Activated CD4-positive, CD25-positive, alpha-beta regulatory T cell treated with anti-CD3 and anti-CD28 coated beads, Interleukin-2, amount 50 U/mL, for 16 hours (primary cell): ENCODE results near the gene IPO8.
A peak's percentile ranks its signal among the peaks of the same experiment; 100 is the strongest.

Experiments
- DNase-seq: peaks from one replicate; pipeline ENCODE4 v3.0.0-alpha.2; 2020; ENCODE audit warnings: low read depth, low spot score

The IPO8 gene

GRCh38 chr12:30695199-30696102 is at the start of gene IPO8:
Gene IPO8, minus strand, starts transcription at chr12:30695869. Its CDS starts 222 bp downstream, at chr12:30695647.
- peak; percentile 75 for DNase-seq

DNA sequence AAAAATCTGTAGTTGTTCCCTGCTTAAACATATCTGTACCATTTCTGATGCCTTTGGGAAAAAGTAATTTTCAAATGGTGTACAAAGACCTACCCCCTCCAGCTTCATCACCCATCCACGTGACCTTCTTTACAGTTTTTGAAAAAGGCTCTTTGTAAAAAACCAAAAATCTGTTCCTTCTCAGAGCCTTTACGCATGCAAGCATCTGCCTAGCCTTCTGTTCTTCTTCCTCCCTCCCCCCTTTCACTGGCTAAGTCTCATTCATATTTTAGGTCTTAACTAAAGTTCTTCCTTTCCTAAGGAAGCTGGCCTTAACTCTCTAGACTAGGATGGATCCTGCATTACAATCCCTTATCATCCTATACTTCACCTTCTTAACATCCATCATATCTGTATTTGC is 48.7 kb upstream of the IPO8 start:
- DNase-seq: no peak

DNA sequence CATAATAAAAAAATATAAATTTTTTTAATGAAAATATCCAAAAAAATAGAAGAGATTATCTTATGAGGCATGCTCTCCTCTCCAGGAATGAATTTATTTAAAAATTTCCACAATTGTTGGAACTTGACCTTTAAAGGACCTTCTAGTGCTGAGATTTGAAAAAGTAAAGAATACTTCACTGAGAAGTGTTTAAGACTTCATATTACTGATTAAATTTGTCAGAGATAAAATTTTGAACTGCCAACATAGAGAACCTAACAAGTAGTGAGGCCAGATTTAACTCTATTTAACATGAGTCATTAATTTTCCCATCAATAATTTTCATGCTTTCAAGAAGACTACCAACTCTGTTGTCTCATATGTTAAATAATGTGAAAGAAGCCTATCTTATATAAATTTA is 44.6 kb upstream of the IPO8 start:
- no peak for DNase-seq

- no peak for DNase-seq
Observed at GRCh38 chr12:30739020-30739419, 43.4 kb upstream of the IPO8 start.

DNA sequence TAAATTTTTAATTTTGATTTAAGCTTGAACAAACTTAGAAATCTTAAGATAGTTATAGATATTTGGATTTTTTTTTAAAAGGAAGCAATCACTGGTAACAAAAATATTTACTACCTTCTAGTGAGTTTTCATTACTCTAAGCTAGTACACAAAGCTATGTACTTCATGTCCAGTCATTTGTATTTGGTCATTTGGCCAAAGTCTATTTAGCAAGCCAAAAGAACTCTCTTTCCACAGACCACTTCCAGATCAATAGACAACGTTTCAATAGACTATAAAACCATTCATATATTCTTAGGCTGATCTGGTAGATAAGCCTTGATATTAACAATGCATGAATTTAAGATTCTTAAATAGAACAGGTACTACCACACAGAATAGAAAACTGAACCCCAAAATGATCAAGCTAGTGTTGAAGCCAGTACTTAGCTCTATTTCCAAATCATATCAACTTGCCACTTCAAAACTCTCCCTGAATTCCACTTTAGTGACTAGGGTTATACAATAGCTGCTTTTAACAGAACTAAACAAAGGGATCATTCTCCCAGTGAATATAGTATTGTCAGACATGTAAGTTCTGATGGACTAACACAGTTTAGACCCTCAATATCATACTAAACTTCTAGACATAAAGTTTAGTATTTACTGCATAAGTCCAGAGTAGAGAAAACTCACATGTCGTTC is 37.4 kb upstream of the IPO8 start:
- no peak for DNase-seq

GRCh38 chr12:30730011-30730410 is 34.3 kb upstream of the IPO8 start:
- DNase-seq: no peak

DNA sequence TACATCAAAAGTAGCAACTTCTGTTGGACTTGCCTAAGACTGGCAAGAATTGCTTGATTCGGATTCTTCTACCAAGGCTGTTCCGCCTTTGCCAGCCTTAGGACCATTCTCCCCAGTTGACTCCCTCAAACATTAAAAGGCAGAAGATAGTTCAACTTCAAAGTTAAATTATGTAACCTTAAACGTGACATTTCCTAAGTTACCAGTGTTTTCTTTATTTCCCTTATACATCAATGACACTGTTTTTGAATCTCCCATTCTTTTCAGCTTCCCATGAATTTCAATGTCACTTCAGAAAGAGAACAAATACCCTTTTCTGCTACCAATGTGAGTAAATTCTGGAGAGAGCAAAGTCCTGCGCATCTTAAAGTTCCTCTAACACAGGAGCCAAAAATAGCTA is 33.9 kb upstream of the IPO8 start:
- no peak for DNase-seq

DNA sequence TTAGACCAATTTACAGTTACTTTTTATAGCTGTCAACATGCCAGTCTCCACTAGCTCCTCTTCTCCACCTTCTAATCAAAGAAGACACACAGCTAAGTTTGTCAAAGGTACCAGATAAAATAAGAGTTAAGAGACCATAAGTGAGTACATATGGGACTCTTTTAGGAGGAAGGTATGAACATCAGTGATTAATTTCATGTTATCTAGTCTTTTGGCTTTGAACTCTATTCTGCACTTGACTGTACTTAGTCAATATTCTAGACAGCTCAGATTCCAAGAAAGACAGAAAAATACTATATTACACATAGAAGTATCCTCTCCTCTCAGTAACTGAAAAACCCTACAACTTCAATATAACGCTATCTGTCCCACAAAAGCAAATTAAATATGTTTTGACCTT is 31.0 kb upstream of the IPO8 start:
- DNase-seq: no peak

GRCh38 chr12:30725739-30726138 is 30.1 kb upstream of the IPO8 start:
- DNase-seq: no peak

DNA sequence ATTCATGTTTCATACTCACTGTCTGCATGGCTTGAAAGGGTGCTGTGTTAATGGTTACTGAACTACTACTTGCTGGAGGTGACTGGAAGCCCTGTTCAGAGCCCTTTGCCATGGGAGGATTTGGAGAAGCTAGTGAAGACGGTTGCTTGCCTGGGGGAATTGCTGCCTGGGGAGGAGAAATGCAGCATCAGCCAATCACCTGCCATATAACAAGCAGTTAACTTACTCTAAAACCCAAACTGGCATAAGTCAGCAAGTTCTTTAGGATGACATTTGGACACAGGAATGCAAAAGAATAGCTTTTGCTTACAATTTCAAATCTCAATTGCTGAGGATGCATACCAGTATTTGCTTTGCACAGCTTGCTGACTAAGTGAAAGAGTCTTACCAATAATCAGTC is 23.4 kb upstream of the IPO8 start:
- DNase-seq: no peak

GRCh38 chr12:30707613-30708342 is 12.1 kb upstream of the IPO8 start:
- no peak for DNase-seq

DNA sequence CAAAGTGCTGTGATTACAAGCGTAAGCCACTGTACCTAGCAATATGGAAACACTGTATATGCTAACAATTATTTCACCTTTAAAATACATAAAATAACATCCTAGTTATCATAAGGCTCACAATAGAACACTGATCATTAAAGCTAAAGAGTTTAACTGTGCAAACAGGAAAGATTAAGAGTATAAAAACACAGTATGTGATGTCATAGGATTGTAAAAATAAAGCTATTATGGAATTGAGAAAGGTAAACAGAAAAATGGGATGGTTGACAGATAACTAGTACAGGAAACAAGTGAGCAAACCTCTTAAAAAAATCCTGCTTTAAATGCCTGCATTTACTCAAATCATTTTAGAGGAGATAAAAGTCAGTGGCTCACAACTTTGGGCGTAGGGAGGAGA is 10.8 kb upstream of the IPO8 start:
- no peak for DNase-seq

GRCh38 chr12:30701056-30701455 is 5.4 kb upstream of the IPO8 start:
- DNase-seq: no peak

- no peak for DNase-seq
Observed at GRCh38 chr12:30700216-30700900, 4.7 kb upstream of the IPO8 start.

DNA sequence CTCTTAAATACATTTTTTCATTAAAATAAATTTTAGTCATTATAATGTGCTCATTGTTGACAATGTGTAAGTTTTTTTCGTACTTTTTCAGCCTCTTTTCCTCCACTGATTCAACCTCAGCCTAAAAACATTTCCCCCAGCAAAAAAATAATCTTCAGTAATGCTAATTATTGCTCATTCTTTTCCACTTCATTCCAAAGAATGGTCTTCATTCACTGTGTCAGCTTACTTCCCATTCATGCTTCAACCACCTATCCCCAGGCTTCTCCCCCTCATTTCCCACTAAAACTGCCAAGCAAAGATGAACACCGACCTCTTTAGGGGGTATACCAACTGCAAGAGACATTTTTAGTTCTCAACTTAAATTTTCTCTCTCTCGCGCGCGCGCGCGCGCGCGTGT is 2.7 kb upstream of the IPO8 start:
- DNase-seq: no peak

- DNase-seq: no peak
Observed at GRCh38 chr12:30696943-30697342, 1.3 kb upstream of the IPO8 start.

DNA sequence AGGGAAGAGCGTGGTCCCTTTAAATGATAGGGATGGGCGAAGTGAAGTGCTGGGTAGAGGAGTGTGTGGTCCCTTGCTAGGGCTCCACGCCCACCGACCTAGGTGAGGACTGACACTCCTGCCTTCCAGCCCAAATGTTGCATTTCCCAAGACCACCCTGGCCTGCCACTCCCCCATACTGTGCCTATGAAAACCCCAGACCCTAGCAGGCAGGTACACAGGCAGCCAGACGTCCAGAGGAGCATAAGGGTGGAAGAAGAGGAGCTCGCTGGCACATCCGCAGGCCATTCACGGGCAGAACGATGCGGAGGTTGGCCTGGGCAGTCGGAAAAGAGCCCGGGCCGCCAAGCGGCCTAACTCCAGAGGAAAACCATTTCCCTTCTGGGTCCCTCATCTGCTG is 817 bp upstream of the IPO8 start:
- no peak for DNase-seq

GRCh38 chr12:30696103-30696408 is 387 bp upstream of the IPO8 start:
- DNase-seq: no peak

DNA sequence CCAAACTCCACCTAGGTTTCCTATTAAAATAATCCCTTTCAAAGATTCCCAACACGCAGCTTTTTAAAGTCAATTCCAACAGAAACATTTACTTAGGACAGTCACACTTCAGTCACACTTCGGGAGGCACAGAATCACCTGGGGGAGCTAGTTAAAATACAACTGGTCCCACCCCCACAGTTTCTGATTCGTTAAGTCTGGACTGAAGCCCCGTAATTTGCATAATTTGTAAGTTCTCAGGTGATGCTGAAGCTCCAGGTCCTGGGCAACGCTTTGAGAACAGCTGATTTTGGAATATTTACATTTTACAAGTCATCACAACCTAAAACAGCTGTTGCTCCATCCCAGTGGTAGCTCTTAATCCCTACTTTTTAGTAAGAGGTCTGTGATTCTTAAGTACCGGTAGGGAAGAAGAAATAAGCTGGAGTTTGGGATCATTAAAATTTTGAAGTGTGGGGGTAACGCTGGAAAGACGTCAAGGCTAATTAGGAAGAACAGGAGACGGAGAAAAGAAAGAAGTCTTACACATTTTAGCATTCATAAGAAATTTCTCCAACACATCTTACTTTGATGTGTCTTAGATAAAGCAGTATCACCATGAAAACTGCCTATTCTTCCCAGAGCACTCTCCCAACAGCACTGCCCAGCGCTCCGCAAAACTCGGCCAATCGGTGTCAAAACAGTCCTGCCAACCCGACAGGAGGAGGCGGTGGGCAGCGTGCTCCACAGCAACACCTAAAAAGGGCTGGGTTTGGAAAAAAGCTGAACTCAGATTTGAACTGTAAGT is 1.1 kb downstream of the IPO8 start:
- DNase-seq: no peak

DNA sequence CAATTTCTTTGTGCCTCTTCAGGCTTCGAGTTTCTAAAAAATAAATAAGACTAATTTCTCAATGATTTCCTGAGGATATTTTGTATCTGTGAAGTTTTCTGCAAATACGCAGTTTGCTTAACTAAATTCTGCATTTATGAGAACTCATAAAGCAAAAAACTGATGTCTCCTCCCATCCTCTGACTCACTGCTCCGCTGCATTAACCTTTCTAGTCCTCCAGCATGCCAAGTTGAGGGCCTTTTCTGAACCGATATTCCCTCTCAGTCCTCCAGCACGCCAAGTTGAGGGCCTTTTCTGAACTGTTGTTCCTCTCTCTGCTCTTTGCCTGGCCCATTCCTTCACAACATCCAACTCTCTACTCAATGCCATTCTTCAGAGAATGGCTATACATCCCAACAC is 3.2 kb downstream of the IPO8 start:
- DNase-seq: no peak
